ENCODE measurements around the gene METRNL.

Gene METRNL

DNA sequence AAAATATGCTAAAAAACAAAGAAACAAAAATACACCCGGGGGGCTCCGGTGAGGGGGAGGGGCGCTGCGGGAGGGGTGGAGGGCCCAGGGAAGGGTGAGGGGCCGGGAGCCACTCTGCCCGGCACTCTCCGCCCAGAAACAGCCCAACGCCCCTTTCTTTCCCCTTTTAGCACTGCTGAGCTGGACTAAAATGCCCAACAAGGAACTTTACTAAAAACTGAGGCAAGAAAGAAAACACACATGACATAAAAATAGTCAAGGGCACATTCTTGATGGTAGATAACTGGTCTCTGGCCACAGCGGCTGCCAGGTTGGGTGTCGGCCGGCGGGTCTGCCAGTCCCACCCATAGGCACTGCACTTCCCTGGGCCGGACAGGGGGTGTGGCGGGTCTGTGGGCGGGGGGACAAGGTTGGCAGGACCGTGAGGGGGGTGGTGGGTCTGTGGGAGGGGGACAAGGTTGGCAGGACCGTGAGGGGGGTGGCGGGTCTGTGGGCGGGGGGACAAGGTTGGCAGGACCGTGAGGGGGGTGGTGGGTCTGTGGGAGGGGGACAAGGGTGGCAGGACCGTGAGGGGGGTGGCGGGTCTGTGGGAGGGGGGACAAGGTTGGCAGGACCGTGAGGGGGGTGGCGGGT is 20.9 kb downstream of the METRNL start:
- peak overlapping the region; percentile 84 for H3K27ac ChIP-seq (ENCODE audit: low read depth, low read length)
- H3K27me3 ChIP-seq (ENCODE audit: low read length) = no peaks in the 10 kb centered on the region
- no peaks in the 10 kb centered on the region for H4K20me1 ChIP-seq (ENCODE audit: low read depth, low read length)
- no peak overlapping the region for H2AFZ ChIP-seq (ENCODE audit: low read depth, low read length, severe bottlenecking)
- peak overlapping the region; percentile 50 for H3K4me2 ChIP-seq (ENCODE audit: low read depth, low read length, poor library complexity, severe bottlenecking)
- H3K9me3 ChIP-seq (ENCODE audit: insufficient read depth, low read length) = no peaks in the 10 kb centered on the region
- TF ChIP-seq CTCF (IDR thresholded peaks at IDR 0.05; ENCODE audit: insufficient read depth, low read length, poor library complexity, severe bottlenecking) (no peak), EZH2phosphoT487 (conservative IDR thresholded peaks at IDR 0.05; ENCODE audit: low read length) (no peak)
- H3K79me2 ChIP-seq (ENCODE audit: insufficient read depth, low read length) = no peaks in the 10 kb centered on the region
- no peaks in the 10 kb centered on the region for H3K9me2 ChIP-seq (replicated peaks; ENCODE audit: insufficient read depth, low read length)
- H3K4me3 ChIP-seq (ENCODE audit: insufficient read depth, low read length, poor library complexity, severe bottlenecking) = peak overlapping the region; percentile 24
- 0 out of 2 replicates have a peak, but pooled peaks cover 3% of the 10 kb centered on the region for H3F3A ChIP-seq (ENCODE audit: insufficient read depth)
- H3K9ac ChIP-seq (ENCODE audit: low read length) = peak overlapping the region; percentile 45
- H3K36me3 ChIP-seq (ENCODE audit: low read length) = no peaks in the 10 kb centered on the region

GRCh38 chr17:83100853-83101391 is 21.5 kb downstream of the METRNL start:
- Histone ChIP-seq H3K9me2 (replicated peaks; ENCODE audit: insufficient read depth, low read length) (no peaks in the 10 kb centered on the region), H3K27ac (ENCODE audit: low read depth, low read length) (peak overlapping the region; percentile 84), H3K9me3 (ENCODE audit: insufficient read depth, low read length) (no peaks in the 10 kb centered on the region), H3K79me2 (ENCODE audit: insufficient read depth, low read length) (no peaks in the 10 kb centered on the region), H3F3A (ENCODE audit: insufficient read depth) (0 out of 2 replicates have a peak, but pooled peaks cover 3% of the 10 kb centered on the region), H3K4me2 (ENCODE audit: low read depth, low read length, poor library complexity, severe bottlenecking) (peak overlapping the region; percentile 2), H3K27me3 (ENCODE audit: low read length) (no peaks in the 10 kb centered on the region), H2AFZ (ENCODE audit: low read depth, low read length, severe bottlenecking) (no peak overlapping the region), H4K20me1 (ENCODE audit: low read depth, low read length) (no peaks in the 10 kb centered on the region), H3K4me3 (ENCODE audit: insufficient read depth, low read length, poor library complexity, severe bottlenecking) (no peak overlapping the region), H3K9ac (ENCODE audit: low read length) (peak overlapping the region; percentile 18; the same call in 1 of the 2 replicates), H3K36me3 (ENCODE audit: low read length) (no peaks in the 10 kb centered on the region)
- no peak for TF ChIP-seq EZH2phosphoT487 (conservative IDR thresholded peaks at IDR 0.05; ENCODE audit: low read length)
- no peak for TF ChIP-seq CTCF (IDR thresholded peaks at IDR 0.05; ENCODE audit: insufficient read depth, low read length, poor library complexity, severe bottlenecking)

GRCh38 chr17:83101805-83102480 is 22.5 kb downstream of the METRNL start:
- no peak for TF ChIP-seq CTCF (IDR thresholded peaks at IDR 0.05; ENCODE audit: insufficient read depth, low read length, poor library complexity, severe bottlenecking)
- no peak for TF ChIP-seq EZH2phosphoT487 (conservative IDR thresholded peaks at IDR 0.05; ENCODE audit: low read length)
- no peak overlapping the region for H3K4me2 ChIP-seq (ENCODE audit: low read depth, low read length, poor library complexity, severe bottlenecking)
- H4K20me1 ChIP-seq (ENCODE audit: low read depth, low read length) = no peaks in the 10 kb centered on the region
- no peaks in the 10 kb centered on the region for H3K9me2 ChIP-seq (replicated peaks; ENCODE audit: insufficient read depth, low read length)
- no peaks in the 10 kb centered on the region for H3K27me3 ChIP-seq (ENCODE audit: low read length)
- peak overlapping the region; percentile 76; the same call in 1 of the 2 replicates for H3K27ac ChIP-seq (ENCODE audit: low read depth, low read length)
- 0 out of 2 replicates have a peak overlapping the region, but pooled peaks have one; percentile 18 for H3K9ac ChIP-seq (ENCODE audit: low read length)
- no peaks in the 10 kb centered on the region for H3K36me3 ChIP-seq (ENCODE audit: low read length)
- H3K4me3 ChIP-seq (ENCODE audit: insufficient read depth, low read length, poor library complexity, severe bottlenecking) = no peak overlapping the region
- no peaks in the 10 kb centered on the region for H3K79me2 ChIP-seq (ENCODE audit: insufficient read depth, low read length)
- no peaks in the 10 kb centered on the region for H3K9me3 ChIP-seq (ENCODE audit: insufficient read depth, low read length)
- H2AFZ ChIP-seq (ENCODE audit: low read depth, low read length, severe bottlenecking) = no peak overlapping the region
- peaks cover 9% of the 10 kb centered on the region for H3F3A ChIP-seq (ENCODE audit: insufficient read depth)

All from SU-DHL-6 (cell line).